Measurements from ENCODE around the gene ZNF701.
"Not testable (repeated sequence)": the region's sequence is repeated elsewhere in the genome, so short reads cannot be mapped to it uniquely, and the experiment has no call there.

Gene ZNF701

DNA sequence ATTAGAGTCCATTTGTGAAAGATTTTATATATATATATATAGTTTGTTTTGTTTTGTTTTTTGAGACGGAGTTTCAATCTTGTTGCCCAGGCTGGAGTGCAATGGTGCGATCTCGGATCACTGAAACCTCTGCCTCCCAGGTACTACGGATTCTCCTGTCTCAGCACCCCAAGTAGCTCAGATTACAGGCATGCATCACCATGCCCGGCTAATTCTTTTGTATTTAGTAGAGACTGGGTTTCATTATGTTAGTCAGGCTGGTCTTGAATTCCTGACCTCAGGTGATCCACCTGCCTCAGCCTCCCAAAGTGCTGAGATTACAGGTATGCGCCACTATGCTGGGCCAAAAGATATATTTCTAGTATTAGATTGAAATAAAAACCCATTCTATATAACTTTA, 4.0 kb upstream of the ZNF701 start:
- peak; percentile 8 for DNase-seq (ENCODE audit: low read depth, low spot score)

DNA sequence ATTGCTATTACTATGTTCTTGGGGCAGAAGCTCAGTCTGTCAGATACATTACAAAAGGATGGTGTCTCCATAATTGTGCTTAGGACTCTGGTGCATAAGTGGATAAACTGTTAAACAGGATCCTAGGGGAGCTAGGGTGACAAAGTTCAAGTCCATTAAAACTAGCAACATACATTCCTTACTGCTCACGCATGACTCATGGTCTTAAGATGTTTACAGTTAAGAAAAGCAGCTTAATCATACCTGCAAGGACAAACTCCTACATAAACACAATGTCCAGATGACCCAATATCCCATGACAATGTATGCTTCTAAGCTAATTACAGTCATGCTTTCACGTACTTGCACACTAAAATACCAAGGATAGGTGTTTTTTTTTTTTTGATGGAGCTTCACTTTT, 3.5 kb upstream of the ZNF701 start:
- DNase-seq (ENCODE audit: low read depth, low spot score) = no peak

DNA sequence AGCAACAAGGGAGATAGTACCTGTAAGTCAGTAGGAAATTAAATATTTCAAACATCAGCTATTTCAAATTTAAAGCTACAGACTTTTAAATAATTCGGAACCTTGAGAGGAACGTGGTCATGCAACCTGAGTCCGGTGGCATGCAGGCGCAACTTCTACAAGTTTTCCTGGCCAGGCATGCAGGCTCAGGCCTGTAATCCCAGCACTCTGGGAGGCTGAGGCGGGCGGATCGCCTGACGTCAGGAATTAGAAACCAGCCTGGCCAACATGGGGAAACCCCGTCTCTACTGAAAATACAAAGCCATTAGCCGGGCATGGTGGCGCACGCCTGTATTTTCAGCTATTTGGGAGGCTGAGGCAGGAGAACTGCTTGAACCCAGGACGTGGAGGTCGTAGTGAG, 2.2 kb upstream of the ZNF701 start:
- no peak for DNase-seq (ENCODE audit: low read depth, low spot score)

DNA sequence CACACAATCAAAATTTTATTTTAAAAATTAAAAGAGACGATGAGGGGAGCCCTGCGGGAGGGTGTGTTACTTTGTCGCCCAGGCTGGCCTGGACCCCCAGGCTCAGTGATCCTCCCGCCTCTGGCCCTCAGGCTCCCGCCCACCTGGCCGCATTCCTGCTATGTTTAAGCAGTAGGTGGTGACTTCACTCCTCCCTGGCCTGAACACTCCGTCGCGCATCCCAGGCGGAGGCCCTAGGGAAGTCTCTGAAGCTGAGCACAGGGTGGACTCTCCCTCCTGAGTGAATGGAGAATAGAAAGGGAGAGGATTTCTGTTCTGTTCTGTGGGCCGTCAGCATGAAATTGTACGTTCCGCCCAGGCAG, 468 bp upstream of the ZNF701 start:
- peak; percentile 94 for DNase-seq (ENCODE audit: low read depth, low spot score)

DNA sequence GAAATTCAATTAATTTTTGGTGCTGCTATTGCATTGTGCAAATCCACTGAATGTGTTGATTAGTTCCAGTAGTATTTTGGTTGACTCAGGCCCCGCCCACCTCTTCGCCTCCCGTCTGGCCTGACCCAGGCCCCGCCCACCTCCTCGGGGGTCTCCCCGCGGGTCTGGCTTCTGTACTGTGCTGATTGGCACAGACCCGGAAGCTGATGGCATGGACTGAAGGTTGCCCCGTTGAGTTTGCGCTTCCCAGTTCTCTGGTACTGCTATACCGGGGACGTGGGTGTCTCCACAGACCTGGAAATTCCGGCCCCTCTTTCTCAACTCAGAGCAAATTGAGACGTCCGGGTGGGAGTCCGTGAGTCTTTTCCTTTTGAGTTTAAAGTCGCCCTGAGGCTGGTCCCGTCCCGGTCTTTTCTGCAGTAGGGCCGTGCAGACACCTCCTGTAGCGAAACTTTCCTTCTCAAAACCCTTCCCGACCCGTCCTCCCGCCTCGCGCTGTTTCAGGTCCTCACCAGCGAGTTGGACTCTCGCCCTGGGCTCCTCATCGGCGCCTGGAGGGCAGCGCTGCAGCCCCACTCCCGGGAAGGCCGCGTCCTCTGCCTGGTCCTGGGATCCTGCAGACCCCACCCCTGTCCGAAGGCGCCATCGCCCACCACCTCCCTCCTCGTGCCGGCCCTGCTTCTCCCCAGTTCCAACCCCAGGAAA, 14.8 kb downstream of the ZNF701 start:
- DNase-seq (ENCODE audit: low read depth, low spot score) = peak; percentile 78

DNA sequence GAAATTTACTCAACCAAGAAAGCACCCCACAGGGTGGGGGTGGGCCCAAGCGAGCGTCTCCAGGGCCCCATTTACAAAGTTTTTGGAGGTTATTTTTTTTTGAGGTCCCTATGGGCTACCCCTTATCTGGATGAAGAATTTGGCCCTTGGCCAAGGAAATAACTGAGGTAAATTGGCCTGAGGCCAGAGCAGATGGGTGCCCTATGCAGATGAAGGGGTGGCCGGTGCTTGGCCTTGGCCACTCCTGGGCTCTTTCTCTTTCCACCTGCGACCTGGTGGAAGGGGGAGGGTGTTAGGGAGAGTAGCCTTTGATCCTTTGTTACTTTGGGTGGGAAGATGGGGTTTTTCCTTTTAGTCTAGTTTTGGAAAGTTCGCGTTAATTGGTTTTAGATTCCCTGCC, 15.5 kb downstream of the ZNF701 start:
- peak; percentile 34 for DNase-seq (ENCODE audit: low read depth, low spot score)

DNA sequence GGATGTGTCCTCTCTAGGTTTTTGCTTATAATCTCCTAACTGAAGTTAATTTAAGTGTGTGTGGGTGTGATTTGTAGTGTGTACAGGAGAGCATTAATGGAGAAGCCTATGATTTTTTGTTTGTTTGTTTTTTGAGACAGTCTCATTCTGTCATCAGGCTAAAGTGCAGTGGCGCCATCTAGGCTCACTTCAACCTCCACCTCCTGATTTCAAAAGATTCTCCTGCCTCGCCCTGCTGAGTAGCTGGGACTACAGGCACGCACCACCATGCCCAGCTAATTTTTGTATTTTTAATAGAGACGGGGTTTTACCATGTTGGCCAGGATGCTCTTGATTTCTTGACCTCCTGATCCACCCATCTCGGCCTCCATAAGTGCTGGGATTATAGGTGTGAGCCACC, 20.6 kb downstream of the ZNF701 start:
- no peak for DNase-seq (ENCODE audit: low read depth, low spot score)

DNA sequence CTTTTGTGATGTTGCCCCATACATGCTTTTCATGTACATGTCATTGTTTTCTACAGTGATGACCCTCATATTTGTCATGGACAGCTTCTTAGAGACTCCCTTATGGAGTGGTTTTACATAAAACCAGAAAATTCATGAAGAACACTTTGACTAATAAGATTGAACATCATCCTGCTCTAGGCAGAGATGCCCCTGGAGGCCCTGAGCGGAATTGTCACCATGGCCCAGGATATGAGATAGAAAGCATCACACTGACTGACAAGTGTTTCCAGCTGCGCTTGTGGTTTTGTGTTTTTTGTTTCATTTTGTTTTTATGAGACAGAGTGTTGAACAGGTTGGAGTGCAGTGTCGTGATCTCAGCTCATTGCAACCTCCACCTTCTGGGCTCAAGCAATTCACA, 22.2 kb downstream of the ZNF701 start:
- DNase-seq (ENCODE audit: low read depth, low spot score) = no peak

DNA sequence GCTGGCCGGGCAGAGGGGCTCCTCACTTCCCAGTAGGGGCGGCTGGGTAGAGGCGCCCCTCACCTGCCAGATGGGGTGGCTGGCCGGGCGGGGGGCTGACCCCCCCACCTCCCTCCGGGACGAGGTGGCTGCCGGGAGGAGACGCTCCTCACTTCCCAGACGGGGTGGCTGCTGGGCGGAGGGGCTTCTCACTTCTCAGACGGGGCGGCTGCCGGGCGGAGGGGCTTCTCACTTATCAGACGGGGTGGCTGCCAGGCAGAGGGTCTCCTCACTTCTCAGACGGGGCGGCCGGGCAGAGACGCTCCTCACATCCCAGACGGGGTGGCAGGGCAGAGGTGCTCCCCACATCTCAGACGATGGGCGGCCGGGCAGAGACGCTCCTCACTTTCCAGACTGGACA, 23.4 kb downstream of the ZNF701 start:
- not testable (repeated sequence) for DNase-seq (ENCODE audit: low read depth, low spot score)

DNA sequence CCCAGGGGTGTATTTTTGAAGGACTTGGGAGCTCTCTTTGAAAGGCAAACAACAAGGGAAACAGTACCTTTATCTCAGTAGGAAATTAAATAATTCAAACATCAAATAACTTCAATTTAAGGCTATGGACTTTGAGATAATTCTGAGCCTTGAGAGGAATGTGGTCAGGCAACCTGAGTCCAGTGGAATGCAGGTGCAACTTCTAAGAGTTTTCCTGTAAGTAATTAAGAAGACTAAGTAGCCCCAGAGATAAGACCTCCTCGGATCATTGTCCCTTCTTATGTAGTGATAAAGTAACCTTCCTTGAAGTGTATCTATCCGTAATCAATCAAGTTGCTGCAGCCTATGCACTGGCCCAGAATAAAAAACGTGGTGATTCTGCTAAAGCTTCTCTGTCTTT, 29.2 kb downstream of the ZNF701 start:
- DNase-seq (ENCODE audit: low read depth, low spot score) = no peak

DNA sequence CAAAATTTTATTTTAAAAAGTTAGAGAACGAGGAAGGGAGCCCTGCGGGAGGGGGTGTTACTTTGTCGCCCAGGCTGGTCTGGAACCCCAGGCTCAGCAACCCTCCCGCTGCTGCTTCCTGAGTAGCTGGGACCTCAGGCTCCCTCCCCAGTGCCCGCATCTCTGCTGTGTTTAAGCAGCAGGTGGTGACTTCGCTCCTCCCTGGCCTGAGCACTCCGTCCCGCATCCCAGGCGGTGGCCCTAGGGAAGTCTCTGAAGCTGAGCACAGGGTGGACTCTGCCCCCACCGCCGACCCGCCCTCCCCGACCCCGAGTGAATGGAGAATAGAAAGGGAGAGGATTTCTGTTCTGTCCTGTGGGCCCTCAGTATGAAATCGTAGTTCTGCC, 30.5 kb downstream of the ZNF701 start:
- no peak for DNase-seq (ENCODE audit: low read depth, low spot score)

DNA sequence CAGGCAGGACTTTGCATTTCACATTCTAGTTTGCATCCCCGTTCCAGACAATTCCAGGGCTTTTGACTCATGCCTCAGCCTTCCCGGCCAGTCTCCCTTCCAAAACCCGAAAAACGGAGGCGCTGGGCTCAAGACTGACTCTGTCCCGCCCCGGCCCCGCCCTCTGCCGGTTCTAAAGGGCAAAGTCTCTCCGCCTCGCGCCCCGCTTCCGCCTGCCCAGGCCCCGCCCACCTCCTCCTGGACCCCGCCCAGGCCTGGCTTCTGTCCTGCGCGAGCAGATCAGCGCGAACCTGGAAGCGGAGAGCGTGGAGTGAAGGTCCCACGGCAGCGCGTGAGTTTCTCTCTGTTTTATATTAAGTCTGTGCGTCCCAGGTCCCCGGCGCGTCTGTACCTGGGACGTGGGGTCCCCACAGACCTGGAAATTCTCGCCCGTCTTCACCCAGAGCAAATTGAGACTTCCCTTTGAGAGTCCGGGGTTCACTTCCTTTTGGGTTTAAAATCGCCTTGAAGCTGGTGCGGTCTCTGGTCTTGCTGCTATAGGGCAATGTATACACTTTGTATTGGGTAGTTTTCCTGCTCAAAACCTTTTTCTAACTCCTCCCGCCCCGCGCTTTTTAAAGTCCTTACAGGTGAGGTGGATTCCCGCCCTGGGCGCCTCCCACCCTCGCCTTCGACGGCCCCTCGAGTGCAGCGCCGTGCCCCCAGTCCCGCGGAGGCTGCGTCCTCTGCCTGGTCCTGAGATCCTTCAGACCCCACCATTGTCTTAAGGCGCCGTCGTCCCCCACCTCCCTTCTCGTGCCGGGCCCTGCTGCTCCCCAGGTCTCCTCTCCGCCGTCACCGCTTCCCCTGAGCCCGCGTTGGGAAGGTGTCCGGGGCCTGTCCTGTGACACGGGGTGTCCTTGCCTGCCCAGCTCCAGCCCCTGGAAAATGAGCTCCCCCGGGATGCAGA, 31.2 kb downstream of the ZNF701 start:
- peak; percentile 92 for DNase-seq (ENCODE audit: low read depth, low spot score)

DNA sequence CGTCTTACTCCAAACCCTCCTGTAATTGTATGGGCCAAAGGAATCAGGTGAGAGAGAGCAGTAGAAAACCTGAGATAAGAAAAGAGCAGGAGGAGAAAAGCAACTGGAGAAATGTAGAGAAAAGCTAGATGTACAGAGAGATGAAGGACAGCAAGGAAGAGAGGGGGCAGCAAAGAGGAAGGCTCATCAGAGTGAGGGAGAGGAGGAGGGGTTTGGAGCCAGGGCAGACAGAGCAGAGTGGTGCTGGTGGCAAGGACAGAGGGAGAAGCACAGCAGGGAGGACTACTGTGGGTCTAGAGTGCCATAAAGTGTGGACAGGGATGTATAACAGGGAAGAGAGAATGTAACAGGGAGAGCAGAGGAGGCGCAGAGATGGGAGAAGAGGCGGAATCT, 31.9 kb downstream of the ZNF701 start:
- peak; percentile 46 for DNase-seq (ENCODE audit: low read depth, low spot score)

DNA sequence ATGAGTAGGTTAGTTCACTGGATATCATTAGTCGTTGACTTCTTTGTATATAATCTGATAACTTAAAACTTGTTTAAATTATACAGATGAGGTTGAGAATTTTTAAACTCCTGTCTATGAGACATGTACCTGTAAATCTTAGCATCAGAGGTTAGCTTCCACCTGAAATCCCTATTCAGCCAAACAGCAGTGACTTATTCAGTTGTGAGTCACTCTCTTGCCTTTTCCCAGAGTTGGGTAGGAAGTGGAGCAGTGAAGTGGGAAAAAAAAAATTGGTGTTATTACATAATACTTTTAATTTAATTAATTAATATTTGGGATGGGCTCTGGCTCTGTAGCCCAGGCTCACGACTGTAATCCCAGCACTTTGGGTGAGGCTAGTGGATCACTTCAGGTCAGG, 32.9 kb downstream of the ZNF701 start:
- no peak for DNase-seq (ENCODE audit: low read depth, low spot score)

DNA sequence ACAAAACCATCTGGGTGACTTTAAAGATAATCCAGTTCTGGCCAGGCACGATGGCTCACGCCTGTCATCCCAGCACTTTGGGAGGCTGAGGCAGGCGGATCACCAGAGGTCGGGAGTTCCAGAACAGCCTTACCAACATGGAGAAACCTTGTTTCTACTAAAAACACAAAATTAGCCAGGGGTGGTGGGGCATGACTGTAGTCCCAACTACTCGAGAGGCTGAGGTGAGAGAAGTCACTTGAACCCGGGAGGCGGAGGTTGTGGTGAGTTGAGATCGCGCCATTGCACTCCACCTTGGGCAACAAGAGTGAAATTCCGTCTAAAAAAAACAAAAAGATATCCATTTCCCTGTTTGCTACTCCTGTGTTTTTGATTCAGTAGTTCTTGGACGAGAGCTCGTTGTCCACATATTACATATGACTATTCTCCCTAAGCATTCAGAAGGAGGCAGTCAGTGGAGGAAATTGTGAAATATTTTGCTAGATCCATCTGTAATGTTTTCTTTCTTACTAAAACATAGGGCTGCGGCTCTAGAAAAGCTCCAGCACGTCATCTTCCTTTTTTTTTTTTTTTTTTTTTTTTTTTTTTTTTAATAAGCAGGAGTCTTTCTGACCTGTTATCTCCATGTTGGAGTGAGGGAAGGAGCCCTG, 33.6 kb downstream of the ZNF701 start:
- DNase-seq (ENCODE audit: low read depth, low spot score) = no peak

DNA sequence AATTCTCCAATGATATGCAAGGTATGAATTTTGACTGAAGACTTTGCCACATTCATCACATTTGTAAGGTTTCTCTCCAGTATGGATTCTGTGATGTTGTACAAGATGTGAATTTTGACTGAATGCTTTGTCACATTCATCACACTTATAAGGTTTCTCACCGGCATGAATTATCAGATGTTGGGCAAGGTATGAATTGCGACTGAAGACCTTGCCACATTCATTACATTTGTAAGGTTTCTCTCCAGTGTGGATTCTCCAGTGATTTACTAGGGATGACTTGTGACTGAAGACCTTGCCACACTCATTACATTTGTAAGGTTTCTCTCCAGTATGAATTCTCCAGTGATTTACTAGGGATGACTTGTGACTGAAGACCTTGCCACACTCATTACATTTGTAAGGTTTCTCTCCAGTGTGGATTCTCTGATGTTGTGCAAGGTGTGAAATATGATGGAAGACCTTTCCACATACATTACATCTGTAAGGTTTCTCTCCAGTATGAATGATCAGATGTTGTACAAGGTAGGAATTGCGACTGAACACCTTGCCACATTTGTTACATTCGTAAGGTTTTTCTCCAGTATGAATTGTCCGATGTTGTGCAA, 43.3 kb downstream of the ZNF701 start:
- DNase-seq (ENCODE audit: low read depth, low spot score) = no peak

DNA sequence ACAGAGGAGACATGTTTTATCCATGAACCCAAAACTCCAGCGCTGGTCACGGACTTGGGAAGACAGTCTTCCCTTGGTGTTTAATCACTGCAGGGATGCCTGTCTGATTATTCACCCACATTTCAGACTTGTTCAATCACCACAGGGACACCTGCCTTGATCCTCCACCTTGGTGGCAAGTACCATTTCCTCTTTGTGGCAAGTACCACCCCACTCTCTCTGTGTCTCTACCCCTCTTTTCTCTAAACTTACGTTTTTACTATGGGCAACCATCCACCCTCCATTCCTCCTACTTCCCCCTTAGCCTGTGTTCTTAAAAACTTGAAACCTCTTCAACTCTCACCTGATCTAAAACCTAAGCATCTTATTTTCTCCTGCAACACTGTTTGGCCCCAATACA, 51.3 kb downstream of the ZNF701 start:
- no peak for DNase-seq (ENCODE audit: low read depth, low spot score)

DNA sequence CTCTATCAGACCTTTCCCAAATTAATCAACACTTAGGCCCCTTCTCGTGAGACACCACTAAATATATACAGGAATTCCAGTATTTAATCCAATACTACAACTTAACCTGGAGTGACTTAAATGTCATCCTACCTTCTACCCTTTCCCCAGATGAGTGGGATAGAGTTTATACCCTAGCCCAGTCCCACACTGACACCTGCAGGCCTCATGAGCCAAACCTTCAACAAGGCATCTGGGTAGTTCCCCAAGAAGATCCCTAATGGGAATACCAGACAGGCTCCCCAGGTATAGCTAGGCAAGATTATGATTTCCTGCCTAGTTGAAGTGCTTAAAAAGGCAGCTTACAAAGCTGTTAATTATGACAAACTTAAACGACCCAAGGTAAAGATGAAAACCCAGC, 52.2 kb downstream of the ZNF701 start:
- DNase-seq (ENCODE audit: low read depth, low spot score) = no peak

DNA sequence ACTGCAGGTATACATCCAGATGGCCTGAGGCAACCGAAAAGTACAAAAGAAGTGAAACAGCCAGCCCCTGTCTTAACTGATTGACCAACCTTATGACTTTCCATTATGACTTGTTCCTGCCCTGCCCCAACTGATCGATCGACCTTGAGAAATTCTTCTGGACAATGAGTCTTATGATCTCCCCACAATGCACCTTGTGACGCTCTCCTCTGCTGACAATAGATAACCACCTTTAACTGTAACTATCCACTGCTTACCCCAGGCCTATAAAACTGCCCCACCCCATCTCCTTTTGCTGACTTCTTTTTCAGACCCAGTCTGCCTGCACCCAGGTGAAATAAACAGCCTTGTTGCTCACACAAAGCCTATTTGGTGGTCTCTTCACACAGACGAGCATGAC, 56.8 kb downstream of the ZNF701 start:
- DNase-seq (ENCODE audit: low read depth, low spot score) = no peak

DNA sequence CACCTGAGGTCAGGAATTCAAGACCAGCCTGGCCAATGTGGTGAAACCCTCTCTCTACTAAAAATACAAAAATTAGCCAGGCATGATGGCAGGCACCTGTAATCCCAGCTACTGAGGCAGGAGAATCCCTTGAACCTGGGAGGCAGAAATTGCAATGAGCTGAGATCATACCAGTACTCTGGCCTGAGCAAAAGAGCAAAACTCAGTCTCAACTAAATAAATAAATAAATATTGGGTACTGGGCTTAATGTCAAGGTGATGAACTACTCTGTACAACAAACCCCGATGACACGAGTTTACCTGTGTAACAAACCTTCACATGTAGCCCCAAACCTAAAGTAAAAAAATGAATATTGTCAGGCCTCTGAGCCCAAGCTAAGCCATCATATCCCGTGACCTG, 57.4 kb downstream of the ZNF701 start:
- not testable (repeated sequence) for DNase-seq (ENCODE audit: low read depth, low spot score)

DNA sequence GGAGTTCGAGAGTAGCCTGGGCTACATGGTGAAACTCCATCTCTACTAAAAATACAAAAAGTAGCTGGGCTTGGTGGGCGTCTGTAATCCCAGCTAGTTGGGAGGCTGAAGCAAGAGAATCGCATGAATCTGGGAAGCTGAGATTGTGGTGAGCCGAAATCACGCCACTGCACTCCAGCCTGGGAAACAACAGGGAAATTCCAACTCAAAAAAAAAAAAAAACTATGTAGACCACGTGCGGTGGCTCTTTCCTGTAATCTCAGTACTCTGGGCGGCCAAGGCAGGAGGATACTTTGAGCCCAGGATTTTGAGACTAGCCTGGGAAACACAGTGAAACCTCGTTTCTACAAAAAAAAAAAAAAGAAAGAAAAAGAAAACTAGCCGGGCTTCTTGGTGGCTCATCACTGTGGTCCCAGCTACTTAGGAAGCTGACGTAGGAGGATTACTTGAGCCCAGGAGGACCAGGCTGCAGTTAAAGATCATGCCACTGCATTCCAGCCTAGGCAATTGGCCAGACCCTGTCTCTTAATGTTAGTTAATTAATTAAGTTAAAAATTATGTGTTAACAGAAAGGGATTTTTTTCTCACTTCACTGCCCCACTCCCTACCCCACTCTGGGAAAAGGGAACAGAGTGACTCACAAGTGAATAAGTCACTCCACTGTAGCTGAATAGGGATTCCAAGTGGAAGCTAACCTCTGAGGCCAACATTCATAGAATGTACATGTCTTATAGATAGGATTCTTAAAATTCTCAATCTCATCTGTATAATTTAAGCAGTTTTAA, 65.9 kb downstream of the ZNF701 start:
- no peak for DNase-seq (ENCODE audit: low read depth, low spot score)

Measured in ELF-1 (cell line).